Keratinocyte (primary cell): Measurements from ENCODE around the gene PLCB3.

Experiments
- CTCF ChIP-seq, 3 experiments: IDR thresholded peaks in 1 of 3; conservative IDR thresholded peaks in 1 of 3; optimal IDR thresholded peaks in 1 of 3; 2 replicates in 2 of 3; 3 replicates in 1 of 3; pipeline versions ENCODE3 to v1.5.1; 2011; ENCODE audit warnings: low read length in 3 of 3, mild to moderate bottlenecking in 3 of 3, moderate library complexity in 2 of 3, control low read depth in 1 of 3, inconsistent platforms in 1 of 3; ENCODE audit not compliant: insufficient read depth in 2 of 3; ENCODE audit errors: extremely low read depth in 1 of 3
- EZH2 ChIP-seq: IDR thresholded peaks from one replicate; pipeline ENCODE4 v1.6.1; 2012; ENCODE audit warnings: inconsistent platforms, mild to moderate bottlenecking, low read length, moderate library complexity

- no peak for TF ChIP-seq CTCF (optimal IDR thresholded peaks at IDR 0.05 in 1 of 3, IDR thresholded peaks at IDR 0.05 in 1 of 3, conservative IDR thresholded peaks at IDR 0.05 in 1 of 3; ENCODE audit: extremely low read depth in 1 of 3, insufficient read depth in 2 of 3, low read length in 3 of 3)
- no peak for TF ChIP-seq EZH2
These were observed 13.8 kb upstream of the PLCB3 start for GRCh38 chr11:64237484-64237951.
